NCI-H1092 treated with DMSO at 0.1 percent for 48 hours (cell line): ENCODE measurements around the gene GNAL.

Experiments used
- DNase-seq: peaks from one replicate; lab custom pipeline; 2025; lab: John Stamatoyannopoulos, UW

The GNAL gene

GRCh38 chr18:11724781-11725180 lies 35.7 kb downstream of the GNAL start:
- DNase-seq, result no peak

- DNase-seq, result no peak
Observed at GRCh38 chr18:11726556-11726955, 37.5 kb downstream of the GNAL start.

- DNase-seq, result no peak
Observed at GRCh38 chr18:11728249-11728648, 39.2 kb downstream of the GNAL start.

GRCh38 chr18:11729556-11729955 lies 40.5 kb downstream of the GNAL start:
- no peak for DNase-seq

GRCh38 chr18:11733031-11733430 lies 44.0 kb downstream of the GNAL start:
- peak; percentile 12 for DNase-seq

- no peak for DNase-seq
Observed at GRCh38 chr18:11736656-11737055, 47.6 kb downstream of the GNAL start.

GRCh38 chr18:11739893-11740292 lies 50.8 kb downstream of the GNAL start:
- no peak for DNase-seq

- DNase-seq, result no peak
Observed at GRCh38 chr18:11740461-11740860, 51.4 kb downstream of the GNAL start.

GRCh38 chr18:11741505-11742145 lies 52.6 kb downstream of the GNAL start:
- no peak for DNase-seq

- DNase-seq, result no peak
Observed at GRCh38 chr18:11745521-11745920, 56.5 kb downstream of the GNAL start.

- DNase-seq, result no peak
Observed at GRCh38 chr18:11747286-11747685, 58.2 kb downstream of the GNAL start.

- peak; percentile 0 for DNase-seq
Observed at GRCh38 chr18:11747731-11748130, 58.7 kb downstream of the GNAL start.

- no peak for DNase-seq
Observed at GRCh38 chr18:11749305-11749704, 60.2 kb downstream of the GNAL start.

GRCh38 chr18:11750171-11750570 lies 61.1 kb downstream of the GNAL start:
- DNase-seq, result no peak

GRCh38 chr18:11750581-11751310 lies 61.7 kb downstream of the GNAL start:
- DNase-seq, result no peak

- no peak for DNase-seq
Observed at GRCh38 chr18:11751341-11752115, 62.5 kb downstream of the GNAL start.

GRCh38 chr18:11752116-11752911 lies 63.2 kb downstream of the GNAL start:
- no peak for DNase-seq

GRCh38 chr18:11754979-11755378 lies 65.9 kb downstream of the GNAL start:
- DNase-seq, result no peak

- DNase-seq, result no peak
Observed at GRCh38 chr18:11757084-11757590, 68.1 kb downstream of the GNAL start.

- DNase-seq, result no peak
Observed at GRCh38 chr18:11759456-11759855, 70.4 kb downstream of the GNAL start.

- DNase-seq, result no peak
Observed at GRCh38 chr18:11760498-11761167, 71.6 kb downstream of the GNAL start.
